Hippocampal formation (tissue), 2 donors: ENCODE results near the gene NUP214.
"Not testable (repeated sequence)": the region's sequence is repeated elsewhere in the genome, so short reads cannot be mapped to it uniquely, and the experiment has no call there.

Source experiments
- DNase-seq, 2 donors: peaks; one replicate each; lab custom pipeline; 2025; lab: John Stamatoyannopoulos, UW

The NUP214 gene

DNA sequence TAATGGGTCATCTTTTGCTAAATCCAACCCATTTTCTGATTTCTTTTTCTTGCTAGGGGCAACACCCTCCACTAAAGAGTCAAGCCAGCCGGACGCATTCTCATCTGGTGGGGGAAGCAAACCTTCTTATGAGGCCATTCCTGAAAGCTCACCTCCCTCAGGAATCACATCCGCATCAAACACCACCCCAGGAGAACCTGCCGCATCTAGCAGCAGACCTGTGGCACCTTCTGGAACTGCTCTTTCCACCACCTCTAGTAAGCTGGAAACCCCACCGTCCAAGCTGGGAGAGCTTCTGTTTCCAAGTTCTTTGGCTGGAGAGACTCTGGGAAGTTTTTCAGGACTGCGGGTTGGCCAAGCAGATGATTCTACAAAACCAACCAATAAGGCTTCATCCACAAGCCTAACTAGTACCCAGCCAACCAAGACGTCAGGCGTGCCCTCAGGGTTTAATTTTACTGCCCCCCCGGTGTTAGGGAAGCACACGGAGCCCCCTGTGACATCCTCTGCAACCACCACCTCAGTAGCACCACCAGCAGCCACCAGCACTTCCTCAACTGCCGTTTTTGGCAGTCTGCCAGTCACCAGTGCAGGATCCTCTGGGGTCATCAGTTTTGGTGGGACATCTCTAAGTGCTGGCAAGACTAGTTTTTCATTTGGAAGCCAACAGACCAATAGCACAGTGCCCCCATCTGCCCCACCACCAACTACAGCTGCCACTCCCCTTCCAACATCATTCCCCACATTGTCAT lies 72.0 kb downstream of the NUP214 start:
- no peak for DNase-seq

DNA sequence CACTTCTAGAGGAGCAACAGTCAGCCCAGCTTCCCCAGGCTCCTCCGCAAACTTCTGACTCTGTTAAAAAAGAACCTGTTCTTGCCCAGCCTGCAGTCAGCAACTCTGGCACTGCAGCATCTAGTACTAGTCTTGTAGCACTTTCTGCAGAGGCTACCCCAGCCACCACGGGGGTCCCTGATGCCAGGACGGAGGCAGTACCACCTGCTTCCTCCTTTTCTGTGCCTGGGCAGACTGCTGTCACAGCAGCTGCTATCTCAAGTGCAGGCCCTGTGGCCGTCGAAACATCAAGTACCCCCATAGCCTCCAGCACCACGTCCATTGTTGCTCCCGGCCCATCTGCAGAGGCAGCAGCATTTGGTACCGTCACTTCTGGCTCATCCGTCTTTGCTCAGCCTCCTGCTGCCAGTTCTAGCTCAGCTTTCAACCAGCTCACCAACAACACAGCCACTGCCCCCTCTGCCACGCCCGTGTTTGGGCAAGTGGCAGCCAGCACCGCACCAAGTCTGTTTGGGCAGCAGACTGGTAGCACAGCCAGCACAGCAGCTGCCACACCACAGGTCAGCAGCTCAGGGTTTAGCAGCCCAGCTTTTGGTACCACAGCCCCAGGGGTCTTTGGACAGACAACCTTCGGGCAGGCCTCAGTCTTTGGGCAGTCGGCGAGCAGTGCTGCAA lies 72.8 kb downstream of the NUP214 start:
- no peak for DNase-seq

DNA sequence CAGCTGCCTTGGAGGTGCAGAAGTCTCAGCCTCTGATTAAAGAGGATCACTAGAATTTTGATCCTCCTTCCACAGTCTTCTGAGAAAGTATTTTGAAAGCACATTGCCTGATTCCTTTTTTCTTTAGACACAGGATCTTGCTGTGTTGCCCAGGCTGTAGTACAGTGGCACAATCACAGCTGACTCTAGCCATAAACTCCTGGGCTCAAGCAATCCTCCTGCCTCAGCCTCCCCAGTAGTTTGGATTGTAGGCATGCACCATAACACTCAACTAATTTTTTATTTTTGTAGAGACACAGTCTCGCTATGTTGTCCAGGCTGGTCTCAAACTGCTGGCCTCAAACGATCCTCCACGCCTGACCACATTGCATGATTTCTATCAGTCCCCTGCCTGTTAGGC lies 76.5 kb downstream of the NUP214 start:
- no peak for DNase-seq

DNA sequence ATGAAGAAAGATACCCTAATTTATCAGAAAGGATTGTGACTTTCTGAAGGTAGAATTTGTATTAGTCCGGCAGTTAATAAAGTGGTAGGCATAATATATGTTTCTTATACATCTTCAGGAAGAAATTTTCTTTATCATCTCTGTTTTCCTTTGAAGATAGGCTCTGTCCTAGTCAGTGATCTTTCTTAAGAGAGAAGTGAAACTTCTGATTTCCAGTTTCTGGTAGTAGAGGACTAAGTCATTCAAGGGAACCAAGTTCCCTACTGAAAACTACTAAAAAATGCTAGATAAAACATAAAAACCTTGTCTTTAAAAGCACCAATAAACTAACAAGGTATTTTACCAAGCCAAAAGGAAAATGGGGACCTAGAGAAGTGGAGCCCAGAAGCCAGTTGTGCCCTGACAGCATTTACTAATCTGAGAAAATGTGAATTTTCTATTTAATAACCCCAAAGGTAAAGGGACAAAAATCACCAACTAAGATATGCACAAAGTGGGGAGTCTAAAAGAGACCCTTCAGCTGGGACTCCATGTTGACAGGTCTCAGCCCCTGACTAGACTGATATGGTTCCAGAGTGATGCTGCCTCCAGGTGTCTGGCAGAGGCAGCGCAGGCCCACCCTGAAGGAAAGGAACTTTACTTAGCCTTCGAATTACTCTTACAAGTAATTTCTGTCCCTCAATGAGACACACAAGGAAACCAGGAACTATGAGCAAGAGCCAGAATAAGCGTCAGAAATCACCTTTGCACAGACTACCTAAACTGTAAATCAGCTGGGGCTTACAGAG lies 78.2 kb downstream of the NUP214 start:
- DNase-seq, result no peak

DNA sequence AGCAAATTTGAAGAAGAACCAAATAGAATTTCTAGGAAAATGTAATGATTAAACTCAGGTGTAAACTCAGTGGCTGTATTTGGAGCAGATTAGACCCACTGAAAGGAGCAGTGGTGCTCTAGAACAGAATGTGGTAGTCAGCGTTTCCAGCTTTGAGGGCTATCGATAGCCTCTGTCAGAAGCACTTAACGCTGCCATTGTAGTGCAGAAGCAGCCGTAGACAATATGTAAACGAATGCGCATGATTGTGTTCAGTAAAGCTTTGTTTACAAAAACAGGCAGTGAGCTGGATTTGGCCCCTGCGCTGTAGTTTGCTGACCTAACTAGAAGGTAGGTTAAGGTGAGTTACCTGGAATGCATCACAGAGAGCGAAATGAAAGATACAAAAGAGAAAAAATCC lies 78.9 kb downstream of the NUP214 start:
- DNase-seq, result no peak

DNA sequence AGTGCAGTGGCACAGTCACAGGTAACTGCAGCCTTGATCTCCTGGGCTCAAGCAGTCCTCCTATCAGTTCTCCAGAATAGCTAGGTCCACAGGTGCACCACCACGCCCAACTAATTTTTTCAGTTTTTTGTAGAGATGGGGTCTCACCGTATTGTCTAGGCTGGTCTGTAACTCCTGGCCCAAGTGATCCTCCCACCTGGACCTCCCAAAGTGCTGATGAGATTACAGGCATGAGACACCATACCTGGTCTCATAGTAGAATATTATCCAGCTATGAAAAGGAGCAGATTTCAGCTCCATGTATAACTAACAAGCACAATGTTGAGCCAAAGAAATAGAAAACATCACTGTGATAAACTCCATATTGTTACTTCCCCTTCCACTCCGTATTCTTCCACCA lies 81.1 kb downstream of the NUP214 start:
- DNase-seq, result no peak

DNA sequence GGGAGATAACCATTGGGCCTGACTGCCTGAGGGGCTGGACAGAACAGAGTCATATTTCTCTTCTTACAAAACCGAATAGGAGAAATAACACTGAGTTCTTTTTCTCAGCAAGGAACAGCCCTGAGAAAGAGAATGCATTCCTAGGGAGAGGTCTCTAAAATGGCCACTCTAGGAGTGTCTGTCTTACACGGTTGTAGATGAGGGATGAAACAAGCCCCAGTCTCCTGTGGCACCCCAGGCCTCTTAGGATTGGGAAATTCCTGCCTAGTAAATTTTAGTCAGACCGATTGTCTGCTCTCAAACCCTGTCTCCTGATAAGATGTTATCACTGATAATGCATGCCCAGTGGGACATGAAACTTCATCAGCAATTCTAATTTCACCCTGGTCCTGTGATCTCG lies 86.5 kb downstream of the NUP214 start:
- not testable (repeated sequence) for DNase-seq

DNA sequence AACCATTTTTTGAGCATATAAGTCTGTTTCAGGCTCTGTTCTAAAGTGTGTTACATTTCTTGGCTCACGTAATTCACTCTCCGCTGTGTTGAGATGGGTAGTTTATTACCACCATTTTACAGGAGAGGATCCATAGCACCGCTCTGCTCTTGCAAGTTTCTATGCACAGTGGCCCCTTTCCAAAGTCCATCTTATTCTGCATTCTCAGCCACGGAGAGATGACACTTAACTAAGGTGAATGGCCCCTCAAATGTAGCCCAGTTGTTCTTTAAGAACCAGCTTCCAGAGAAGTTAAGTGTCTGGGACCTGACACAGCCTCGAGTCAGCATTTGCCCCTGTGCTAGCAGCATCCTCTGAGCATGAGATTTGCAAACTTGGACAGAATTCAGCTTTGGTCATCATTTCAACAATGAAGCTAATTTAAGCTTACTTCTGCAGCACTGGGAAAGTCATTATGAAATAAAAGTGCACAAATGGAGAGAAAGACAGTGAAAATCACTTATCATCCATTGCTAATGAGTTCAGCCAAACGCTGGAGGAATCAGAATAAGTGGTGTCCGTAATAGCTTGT lies 89.0 kb downstream of the NUP214 start:
- peak in 1 of 2 donors; percentile 33 for DNase-seq

DNA sequence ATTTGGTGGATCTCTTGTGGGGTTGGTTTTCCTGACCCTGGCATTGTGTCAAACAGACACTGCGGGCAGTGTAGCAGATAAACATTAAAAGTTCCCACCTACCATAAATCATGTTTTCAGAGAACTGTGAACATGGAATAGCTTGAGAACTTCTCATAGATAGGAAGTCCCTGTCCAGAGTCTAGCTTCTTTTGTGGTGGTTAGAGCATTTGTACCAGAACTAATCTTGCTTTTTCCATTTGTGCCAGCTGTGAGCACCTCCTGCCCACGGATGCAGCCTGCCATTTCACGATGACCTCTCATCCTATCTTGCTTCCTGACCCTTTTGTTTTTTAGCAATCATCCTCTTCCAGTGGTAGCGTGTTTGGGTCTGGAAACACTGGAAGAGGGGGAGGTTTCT lies 89.5 kb downstream of the NUP214 start:
- no peak for DNase-seq

DNA sequence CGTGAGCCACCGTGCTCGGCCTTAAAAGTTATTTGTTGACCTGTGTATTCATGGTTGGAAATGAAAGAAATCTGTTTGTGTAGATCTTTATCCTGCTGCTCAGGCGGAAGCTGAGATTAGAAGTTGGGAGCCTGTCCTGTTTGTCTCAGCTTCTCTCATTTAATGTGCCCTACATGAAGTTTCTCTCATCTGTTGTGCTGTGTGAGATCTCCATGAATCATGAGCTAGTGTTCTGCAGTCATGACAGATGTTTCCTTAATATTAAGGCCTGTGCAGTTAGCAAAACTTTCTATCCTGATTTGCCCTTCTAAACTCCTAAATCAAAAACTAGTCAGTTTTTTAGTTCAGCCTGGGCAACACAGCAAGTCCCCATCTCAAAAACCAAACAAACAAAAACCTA lies 91.4 kb downstream of the NUP214 start:
- no peak for DNase-seq

DNA sequence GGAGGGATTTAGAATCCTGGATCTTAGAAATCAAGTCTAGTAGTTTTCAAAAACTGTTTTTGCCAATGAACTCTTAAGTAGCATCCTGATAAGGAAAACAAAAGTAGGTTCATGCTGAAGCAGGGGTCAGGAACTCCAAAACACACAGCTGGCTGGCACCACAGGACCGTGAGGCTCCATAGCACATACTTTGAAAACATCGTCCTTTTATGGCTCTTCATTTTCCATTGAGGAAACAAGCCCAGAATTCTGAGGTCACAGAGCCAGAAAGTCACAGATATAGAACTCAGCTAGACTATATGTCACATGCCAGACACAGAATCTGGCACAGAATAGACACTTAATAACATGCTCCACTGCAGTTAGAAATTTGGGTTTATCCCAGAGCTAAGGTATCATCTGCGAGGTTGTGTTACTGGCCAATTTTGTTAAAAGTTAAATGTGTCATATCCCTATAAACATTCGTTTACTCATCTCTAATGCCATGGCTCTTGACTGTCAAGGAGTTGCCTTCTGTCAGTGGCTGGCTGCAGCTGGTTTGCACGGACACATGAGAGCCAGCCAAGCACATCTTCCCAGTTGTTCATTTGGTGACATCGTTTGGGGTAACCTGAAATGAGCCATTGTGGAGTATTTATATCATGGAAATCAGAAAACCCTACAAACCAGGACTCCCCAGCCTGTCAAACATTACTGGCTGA lies 92.1 kb downstream of the NUP214 start:
- DNase-seq, result no peak

DNA sequence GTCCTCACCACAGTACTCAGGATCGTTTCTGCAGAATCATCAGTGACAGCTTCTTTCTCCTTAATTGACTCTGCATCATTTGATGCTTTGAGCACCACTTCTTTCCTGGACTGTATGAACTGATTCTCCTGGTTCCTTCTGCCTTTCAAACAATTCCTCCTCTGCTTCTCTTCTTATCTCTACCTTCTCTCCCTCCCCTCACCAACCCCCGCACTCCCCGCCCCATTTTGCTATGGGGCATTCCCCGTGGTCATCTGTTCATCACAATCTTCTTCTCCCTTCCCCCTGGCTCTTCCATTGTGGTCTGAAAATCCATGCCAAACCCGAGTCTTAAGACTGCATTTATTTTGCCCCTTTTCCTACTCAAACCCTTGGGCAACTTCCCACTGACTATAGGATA lies 93.0 kb downstream of the NUP214 start:
- DNase-seq, result no peak

DNA sequence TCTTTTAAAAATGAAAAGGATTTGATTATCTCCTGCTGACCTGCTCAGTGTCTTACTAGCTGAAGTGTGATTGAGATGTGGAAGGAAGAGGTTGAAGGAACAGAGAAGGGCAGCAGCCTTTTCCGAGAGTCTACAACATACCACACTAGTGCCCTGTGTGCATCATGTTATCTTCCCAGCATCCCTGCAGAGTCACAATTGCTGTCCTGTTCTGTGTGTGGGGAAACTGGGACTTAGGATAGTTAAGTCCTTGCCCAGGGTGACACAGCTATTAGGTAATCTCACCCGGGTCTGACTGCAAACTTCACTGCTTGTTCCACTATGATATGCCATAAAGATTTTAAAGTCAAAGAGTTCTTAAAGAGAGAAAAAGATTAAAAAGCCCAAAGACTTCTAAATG lies 95.1 kb downstream of the NUP214 start:
- no peak for DNase-seq

DNA sequence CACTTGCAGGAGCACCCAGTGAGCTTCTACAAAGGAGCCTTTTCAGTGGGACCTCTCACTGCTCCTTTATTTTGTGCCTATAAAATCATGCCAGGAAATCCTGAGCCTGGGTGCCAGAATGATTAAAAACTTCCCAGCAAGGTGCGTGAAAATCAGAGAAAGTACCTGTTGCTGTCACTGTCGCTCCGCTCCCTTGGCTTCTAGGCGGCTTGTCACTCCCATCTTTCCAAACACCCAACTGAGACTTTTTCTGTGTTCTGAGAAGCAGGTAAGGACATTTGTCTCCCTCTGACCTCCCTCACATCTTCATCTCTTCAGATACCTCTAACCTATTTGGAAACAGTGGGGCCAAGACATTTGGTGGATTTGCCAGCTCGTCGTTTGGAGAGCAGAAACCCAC lies 97.1 kb downstream of the NUP214 start:
- DNase-seq, result no peak

DNA sequence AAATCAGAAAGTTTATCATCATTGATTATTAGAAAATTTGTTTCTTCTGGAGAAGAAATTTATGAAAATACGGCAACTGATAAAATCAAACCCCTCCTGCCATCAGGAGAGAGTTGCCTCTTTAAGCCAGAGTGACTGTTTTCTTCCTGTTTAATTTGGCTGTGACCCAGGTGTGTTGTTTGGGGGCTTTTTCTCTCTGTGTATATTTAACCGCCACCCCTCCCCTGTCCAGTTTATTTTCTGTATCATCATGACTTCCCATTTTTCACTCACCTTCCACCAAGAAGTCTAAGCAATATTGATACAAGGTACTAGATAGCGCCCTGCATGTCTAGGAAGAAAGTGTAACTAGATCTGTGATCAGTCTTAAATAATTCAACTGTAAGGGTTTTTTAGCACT lies 100.8 kb downstream of the NUP214 start:
- no peak for DNase-seq

DNA sequence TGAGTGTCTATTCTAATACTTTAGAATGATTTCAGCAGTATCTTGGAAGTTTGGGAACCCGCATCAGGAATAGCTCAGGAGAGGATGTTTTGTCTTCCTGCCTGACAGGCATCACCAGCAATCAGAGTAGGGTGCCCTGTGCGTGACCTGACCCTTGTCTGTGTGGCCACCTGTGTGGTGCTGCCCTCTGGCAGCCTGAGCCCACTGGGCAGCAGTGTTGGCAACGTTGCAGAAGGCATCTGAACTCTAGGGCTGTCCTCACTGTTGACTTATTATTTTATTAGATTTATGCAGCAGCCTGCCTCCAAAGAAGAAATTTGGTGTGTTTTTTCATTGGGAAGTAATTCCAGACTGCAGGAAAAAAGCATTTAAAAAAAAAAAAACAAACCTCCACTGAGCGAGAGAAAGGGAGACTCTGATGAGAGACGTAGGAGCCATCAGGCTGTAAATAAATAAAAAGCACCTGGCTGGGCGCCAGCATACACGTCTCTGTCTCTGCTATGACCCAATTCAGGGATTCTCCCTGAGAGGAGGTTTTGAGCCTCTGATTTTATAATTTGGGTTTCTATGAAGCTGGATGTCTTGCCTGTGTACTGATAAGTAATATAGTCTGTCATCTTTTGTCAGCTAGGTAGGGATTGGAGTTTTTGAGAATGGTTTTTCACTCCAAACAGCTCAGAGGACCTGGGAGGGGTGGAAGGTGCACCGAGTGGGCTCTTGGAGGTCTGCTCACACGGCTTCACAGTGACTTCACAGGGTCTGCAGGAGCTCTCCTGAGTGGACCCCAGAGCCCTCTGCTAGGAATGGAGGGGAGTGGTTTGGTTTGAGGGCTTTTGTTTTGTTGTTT lies 101.9 kb downstream of the NUP214 start:
- DNase-seq, result no peak

DNA sequence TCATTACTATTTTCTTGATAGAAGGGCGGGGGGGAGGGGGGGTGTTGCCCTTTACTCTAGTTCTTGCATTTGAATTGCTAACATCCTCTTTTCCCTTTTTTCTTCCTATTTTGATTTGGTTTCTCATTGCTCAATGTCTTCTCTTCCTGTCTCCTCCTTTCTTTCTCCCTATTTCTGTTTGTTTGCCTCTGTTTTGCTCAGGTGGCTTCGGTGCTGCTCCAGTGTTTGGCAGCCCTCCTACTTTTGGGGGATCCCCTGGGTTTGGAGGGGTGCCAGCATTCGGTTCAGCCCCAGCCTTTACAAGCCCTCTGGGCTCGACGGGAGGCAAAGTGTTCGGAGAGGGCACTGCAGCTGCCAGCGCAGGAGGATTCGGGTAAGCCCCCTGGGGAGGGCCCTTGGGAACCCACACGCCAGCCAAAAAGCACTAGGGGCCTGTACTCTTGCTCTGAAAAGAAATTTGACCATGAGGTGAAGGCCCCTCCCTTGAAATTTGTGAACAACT lies 102.6 kb downstream of the NUP214 start:
- no peak for DNase-seq

DNA sequence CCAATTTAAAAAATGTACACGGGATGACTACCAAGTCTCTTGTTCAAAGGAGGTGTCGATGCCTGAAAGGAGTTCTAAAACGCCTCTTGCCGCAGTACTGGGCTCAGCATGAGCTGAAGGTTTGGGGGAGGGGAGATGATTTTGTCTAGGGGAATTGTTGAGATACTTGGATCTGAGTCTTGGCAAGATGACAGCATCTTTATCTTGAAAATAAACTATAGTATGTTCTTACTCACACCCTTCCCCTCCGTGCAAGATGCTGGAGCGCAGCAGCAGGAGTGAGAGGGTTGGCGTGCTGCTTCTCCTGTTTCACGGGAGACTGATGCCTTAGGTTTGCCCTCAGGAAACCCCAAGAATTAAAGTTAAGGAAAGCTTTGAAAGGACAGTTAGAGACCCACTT lies 103.6 kb downstream of the NUP214 start:
- DNase-seq, result no peak

DNA sequence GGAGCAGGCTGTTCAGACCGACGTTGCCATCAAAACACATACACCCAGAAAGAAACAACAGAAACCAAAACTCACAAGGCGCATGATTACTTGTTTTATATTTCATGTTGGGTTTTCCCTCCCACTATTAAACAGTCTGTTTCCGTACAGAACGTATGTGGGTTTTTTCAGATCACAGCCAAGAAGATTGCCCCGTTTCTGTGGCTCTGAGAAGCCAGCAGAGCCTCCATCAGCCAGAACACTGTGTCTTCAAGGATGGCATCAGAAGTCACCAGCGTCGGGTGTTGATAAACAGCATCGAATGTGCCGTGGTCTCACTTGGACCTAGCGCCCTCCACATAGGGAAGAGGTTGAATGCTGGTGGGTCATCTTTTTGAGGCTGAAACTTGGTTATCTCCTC lies 108.2 kb downstream of the NUP214 start:
- DNase-seq, result no peak

DNA sequence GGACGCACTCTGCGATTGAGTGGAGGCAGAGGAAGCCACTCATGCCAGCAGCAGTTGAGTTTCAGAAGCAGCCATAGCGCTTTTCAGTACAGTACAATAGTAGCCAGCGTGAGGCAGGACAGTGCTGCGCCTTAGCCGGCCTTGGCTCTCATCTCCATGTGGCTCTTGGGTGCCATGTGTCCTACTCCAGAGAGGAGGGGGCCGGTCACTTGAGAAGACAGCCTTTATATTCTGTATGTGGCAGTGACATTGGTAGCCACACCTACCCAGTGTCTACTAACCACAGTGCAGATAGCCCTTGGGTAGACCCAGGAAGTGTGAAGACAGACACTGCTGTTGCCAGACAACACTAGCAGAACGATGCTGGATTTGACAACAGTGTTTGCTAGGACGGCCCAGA lies 108.6 kb downstream of the NUP214 start:
- no peak for DNase-seq
